PC-9 (cell line): ENCODE measurements around the gene NEDD9. TPM values are rescaled to one million over a fixed set of nuclear protein-coding genes. Genes with fewer than 3 reads are reported as not detected.

ENCODE experiments used
- BruUV-seq: library from RNA; stranded (reverse); fragments of 400-500 nt; replicated peaks from 2 replicates; lab custom pipeline; 2021; lab: Mats Ljungman, UMichigan
- CTCF ChIA-PET: fragments of 300-600 bp; sonication (Branson Sonifier 250); formaldehyde crosslinking; loops from one replicate; lab custom pipeline; 2022; ENCODE audit warnings: antibody characterized with exemption; lab: Charles Lee
- POLR2A ChIA-PET: fragments of 300-600 bp; sonication (Branson Sonifier 250); formaldehyde crosslinking; loops from one replicate; lab custom pipeline; 2022; ENCODE audit warnings: antibody characterized with exemption; ENCODE audit not compliant: unreplicated experiment; lab: Charles Lee
- DNase-seq, 2 experiments: peaks; one replicate each; pipeline versions ENCODE4 v3.0.0 to v3.0.0-alpha.2; 2015 to 2022; ENCODE audit warnings: mixed read lengths in 1 of 2
- H2AFZ ChIP-seq: fragments of 200-600 bp; sonication (generic); 2 replicates; pipeline ENCODE4 v1.8.1; 2017; ENCODE audit warnings: antibody characterized with exemption
- H3F3A ChIP-seq: fragments of 200-600 bp; sonication (generic); 2 replicates; pipeline ENCODE4 v1.8.1; 2017; ENCODE audit warnings: antibody characterized with exemption, mild to moderate bottlenecking, low read depth; ENCODE audit not compliant: insufficient read depth
- H3K27ac ChIP-seq: fragments of 200-600 bp; sonication (generic); 2 replicates; pipeline ENCODE4 v1.6.1; 2016; ENCODE audit warnings: mixed run types
- H3K27me3 ChIP-seq: fragments of 200-600 bp; sonication (generic); 2 replicates; pipeline ENCODE4 v1.6.1; 2016; ENCODE audit warnings: low read depth, mixed run types; ENCODE audit not compliant: insufficient read depth
- H3K36me3 ChIP-seq: fragments of 200-600 bp; sonication (generic); 2 replicates; pipeline ENCODE4 v1.6.1; 2016; ENCODE audit warnings: low read depth, mixed run types
- H3K4me1 ChIP-seq: fragments of 200-600 bp; sonication (generic); replicated peaks from 2 replicates; pipeline ENCODE4 v1.6.1; 2016; ENCODE audit warnings: mixed run types; ENCODE audit not compliant: insufficient read depth
- H3K4me2 ChIP-seq: fragments of 200-600 bp; sonication (generic); 2 replicates; pipeline ENCODE4 v1.6.1; 2017; ENCODE audit warnings: mixed run types
- H3K4me3 ChIP-seq: fragments of 200-600 bp; sonication (generic); 2 replicates; pipeline ENCODE4 v1.6.1; 2016; ENCODE audit warnings: mixed run types
- H3K79me2 ChIP-seq: fragments of 200-600 bp; sonication (generic); 2 replicates; pipeline ENCODE4 v1.6.1; 2017; ENCODE audit warnings: low read depth, mixed run types
- H3K9me2 ChIP-seq: fragments of 200-600 bp; sonication (generic); 2 replicates; pipeline ENCODE4 v1.8.1; 2017; ENCODE audit warnings: mild to moderate bottlenecking; ENCODE audit not compliant: insufficient read depth
- H3K9me3 ChIP-seq: fragments of 200-600 bp; sonication (generic); 2 replicates; pipeline ENCODE4 v1.8.1; 2016; ENCODE audit warnings: low read depth; ENCODE audit not compliant: insufficient read depth
- H4K20me1 ChIP-seq: fragments of 200-600 bp; sonication (generic); 2 replicates; pipeline ENCODE4 v1.8.1; 2017; ENCODE audit not compliant: insufficient read depth
- EZH2 ChIP-seq: fragments of 200-600 bp; sonication (generic); IDR thresholded peaks from 2 replicates; pipeline ENCODE4 v1.8.0; 2017; ENCODE audit warnings: antibody characterized with exemption, low read depth
- intact Hi-C: fragments of 100-400 bp; cut with micrococcal nuclease; formaldehyde crosslinking; loops from one replicate; pipeline ENCODE4 v1.10.0; 2022; ENCODE audit not compliant: unreplicated experiment
- total RNA-seq: library from RNA; stranded (reverse); gene quantifications from 2 replicates; pipeline ENCODE4 v1.2.3, GENCODE V29; 2021
- TF ChIP-seq, protein P1 (sequence below): fragments of 200-600 bp; sonication (generic); conservative IDR thresholded peaks from 2 replicates; pipeline ENCODE4 v1.6.1; 2017; ENCODE audit warnings: mixed run types, antibody characterized with exemption, mild to moderate bottlenecking, moderate library complexity

Gene NEDD9
- total RNA-seq, 1 experiment from 2014 or later: 57.5 TPM

DNA sequence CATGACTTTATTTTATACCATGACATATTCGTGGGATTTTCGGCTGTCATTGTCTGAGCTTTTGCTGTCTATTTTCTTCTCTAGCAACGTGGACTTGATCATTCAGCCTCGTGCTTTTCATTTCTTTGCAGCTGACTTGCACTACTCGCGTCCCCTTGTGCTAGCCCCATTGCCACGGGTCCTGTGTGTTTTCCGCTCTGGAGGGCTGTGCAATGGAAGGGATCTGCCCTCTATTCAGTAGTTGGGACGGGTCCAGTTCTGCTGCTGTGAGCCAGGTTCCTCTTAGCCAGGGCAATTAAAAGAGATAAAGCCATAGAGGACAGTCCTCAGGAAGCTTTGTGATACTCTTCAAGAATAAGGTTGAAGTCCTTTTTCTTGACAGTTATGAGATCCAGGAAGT is 17.6 kb downstream of the NEDD9 start:
- Histone ChIP-seq H3K9me3 (no peaks in the 10 kb centered on the region), H3K9me2 (no peaks in the 10 kb centered on the region), H3K4me2 (no peak overlapping the region), H3F3A (peaks cover 18% of the 10 kb centered on the region), H3K4me3 (no peak overlapping the region), H4K20me1 (no peaks in the 10 kb centered on the region), H3K27me3 (no peaks in the 10 kb centered on the region), H2AFZ (no peak overlapping the region), H3K36me3 (no peaks in the 10 kb centered on the region), H3K27ac (no peak overlapping the region), H3K4me1 (peaks cover 28% of the 10 kb centered on the region), H3K79me2 (peaks cover 76% of the 10 kb centered on the region)
- ChIA-PET CTCF (no interaction called here), POLR2A (no interaction called here)
- no peak for TF ChIP-seq EZH2
- TF ChIP-seq, protein P1, sequence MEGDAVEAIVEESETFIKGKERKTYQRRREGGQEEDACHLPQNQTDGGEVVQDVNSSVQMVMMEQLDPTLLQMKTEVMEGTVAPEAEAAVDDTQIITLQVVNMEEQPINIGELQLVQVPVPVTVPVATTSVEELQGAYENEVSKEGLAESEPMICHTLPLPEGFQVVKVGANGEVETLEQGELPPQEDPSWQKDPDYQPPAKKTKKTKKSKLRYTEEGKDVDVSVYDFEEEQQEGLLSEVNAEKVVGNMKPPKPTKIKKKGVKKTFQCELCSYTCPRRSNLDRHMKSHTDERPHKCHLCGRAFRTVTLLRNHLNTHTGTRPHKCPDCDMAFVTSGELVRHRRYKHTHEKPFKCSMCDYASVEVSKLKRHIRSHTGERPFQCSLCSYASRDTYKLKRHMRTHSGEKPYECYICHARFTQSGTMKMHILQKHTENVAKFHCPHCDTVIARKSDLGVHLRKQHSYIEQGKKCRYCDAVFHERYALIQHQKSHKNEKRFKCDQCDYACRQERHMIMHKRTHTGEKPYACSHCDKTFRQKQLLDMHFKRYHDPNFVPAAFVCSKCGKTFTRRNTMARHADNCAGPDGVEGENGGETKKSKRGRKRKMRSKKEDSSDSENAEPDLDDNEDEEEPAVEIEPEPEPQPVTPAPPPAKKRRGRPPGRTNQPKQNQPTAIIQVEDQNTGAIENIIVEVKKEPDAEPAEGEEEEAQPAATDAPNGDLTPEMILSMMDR: no peak
- BruUV-seq: no TSS peak
- intact Hi-C loops: no loop called here
- DNase-seq: no peak

DNA sequence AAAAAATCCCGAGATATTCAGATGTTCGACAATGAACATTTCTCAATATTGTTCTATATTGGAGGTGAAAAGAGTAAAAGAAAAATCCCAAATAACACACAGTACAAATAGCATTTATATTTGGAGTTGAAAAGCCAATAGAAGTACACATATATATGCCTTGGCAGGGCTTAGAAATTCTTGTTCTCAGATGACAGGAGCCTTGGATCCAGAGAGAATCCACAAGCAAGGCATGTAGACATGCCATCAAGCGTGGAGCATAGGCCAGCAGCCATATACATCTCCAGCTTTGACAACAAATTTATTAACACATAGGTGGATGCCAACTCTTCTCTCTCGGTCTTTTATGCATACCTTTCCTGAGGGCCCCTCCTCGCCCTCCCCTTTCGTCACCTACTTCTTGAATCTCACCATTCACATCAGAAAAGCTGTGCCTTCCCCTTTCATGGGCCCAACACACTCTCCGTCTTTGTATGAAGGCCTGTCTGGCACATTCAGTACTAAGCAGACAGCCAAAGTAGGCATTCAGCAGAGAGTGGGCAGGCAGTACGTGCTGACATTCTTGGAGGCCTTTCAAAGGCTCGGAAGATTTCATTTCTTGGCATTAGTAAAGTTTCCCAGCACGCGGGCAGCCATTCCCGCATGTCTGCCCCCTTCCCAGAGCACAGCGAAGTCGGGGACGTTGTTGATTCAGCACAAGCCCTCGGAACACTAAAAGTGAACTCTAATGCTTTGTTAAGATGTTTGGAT is 18.2 kb downstream of the NEDD9 start:
- CTCF ChIA-PET: no interaction called here

DNA sequence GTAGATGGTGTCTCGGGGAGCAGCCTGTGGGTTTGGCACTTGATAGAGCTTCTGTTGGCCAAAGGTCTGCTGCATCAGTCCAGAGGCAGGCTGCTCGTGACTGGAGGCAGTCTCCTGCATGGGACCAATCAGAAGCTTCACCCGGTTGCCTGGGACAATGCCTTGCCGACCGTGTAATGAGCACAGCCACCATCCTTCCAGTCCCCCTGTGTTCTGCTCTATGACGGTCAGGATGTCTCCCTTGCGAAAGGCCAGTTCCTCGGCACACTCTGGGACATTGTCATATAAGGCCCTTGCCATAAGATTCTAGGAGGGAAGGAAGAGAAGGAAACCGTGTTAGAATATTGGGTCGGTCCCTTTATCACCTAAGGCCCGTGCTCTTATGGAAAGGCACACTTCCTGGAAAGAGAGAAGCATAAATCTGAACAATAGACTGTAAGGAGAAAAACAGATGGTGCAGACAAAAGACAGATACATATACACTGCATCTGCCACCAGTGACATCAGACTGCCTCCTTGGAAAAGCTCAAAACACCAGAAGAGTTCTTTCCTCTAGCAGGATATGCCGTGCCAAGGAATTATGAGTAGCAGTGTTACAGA is 18.9 kb downstream of the NEDD9 start:
- peaks cover 18% of the 10 kb centered on the region for H3F3A ChIP-seq
- H3K9me2 ChIP-seq: no peaks in the 10 kb centered on the region
- CTCF ChIA-PET: no interaction called here
- H3K79me2 ChIP-seq: peaks cover 65% of the 10 kb centered on the region
- H3K4me3 ChIP-seq: no peak overlapping the region
- TF ChIP-seq, protein P1: no peak
- no peak for TF ChIP-seq EZH2
- H3K27ac ChIP-seq: peak overlapping the region; percentile 81
- no peaks in the 10 kb centered on the region for H3K9me3 ChIP-seq
- no TSS peak for BruUV-seq
- DNase-seq: no peak
- no peak overlapping the region for H2AFZ ChIP-seq
- H3K36me3 ChIP-seq: peaks cover 8% of the 10 kb centered on the region; the same call in 1 of the 2 replicates
- POLR2A ChIA-PET: no interaction called here
- no peaks in the 10 kb centered on the region for H3K27me3 ChIP-seq
- H3K4me2 ChIP-seq: peak overlapping the region; percentile 39; the same call in 1 of the 2 replicates
- peaks cover 28% of the 10 kb centered on the region for H3K4me1 ChIP-seq
- intact Hi-C loops: no loop called here
- H4K20me1 ChIP-seq: no peaks in the 10 kb centered on the region

More for the DNA sequence above, 18.2 kb downstream of the NEDD9 start:
- no peaks in the 10 kb centered on the region for H3K9me2 ChIP-seq
- intact Hi-C loops: no loop called here
- no peak overlapping the region for H2AFZ ChIP-seq
- no peaks in the 10 kb centered on the region for H3K9me3 ChIP-seq
- no peaks in the 10 kb centered on the region for H4K20me1 ChIP-seq
- TF ChIP-seq, protein P1: no peak
- no peak for TF ChIP-seq EZH2
- peaks cover 5% of the 10 kb centered on the region; the same call in 1 of the 2 replicates for H3K36me3 ChIP-seq
- H3K4me1 ChIP-seq: peaks cover 28% of the 10 kb centered on the region
- H3K79me2 ChIP-seq: peaks cover 69% of the 10 kb centered on the region
- H3K27me3 ChIP-seq: no peaks in the 10 kb centered on the region
- H3K4me3 ChIP-seq: no peak overlapping the region
- no TSS peak for BruUV-seq
- DNase-seq: no peak
- POLR2A ChIA-PET: no interaction called here
- H3K27ac ChIP-seq: peak overlapping the region; percentile 81
- H3K4me2 ChIP-seq: no peak overlapping the region
- peaks cover 18% of the 10 kb centered on the region for H3F3A ChIP-seq
